HEK293T (cell line): ENCODE results near the gene DOCK3.

Experiments
- ARNT ChIP-seq: fragments of 450-650 bp; IDR thresholded peaks from 2 replicates; pipeline ENCODE4 v1.6.1; 2017; ENCODE audit warnings: mild to moderate bottlenecking
- CTBP1 ChIP-seq: fragments of 450-650 bp; IDR thresholded peaks from 2 replicates; pipeline ENCODE4 v1.6.1; 2016; ENCODE audit warnings: borderline replicate concordance
- ELF4 ChIP-seq: fragments of 450-650 bp; IDR thresholded peaks from 2 replicates; pipeline ENCODE4 v1.6.1; 2017; ENCODE audit warnings: antibody characterized with exemption
- FOXA1 ChIP-seq: fragments of 450-650 bp; IDR thresholded peaks from 2 replicates; pipeline ENCODE4 v1.6.1; 2016; ENCODE audit warnings: mild to moderate bottlenecking
- FOXM1 ChIP-seq: fragments of 450-650 bp; IDR thresholded peaks from 2 replicates; pipeline ENCODE4 v1.6.1; 2017; ENCODE audit warnings: mild to moderate bottlenecking, borderline replicate concordance
- HDGF ChIP-seq: fragments of 450-650 bp; IDR thresholded peaks from 2 replicates; pipeline ENCODE4 v1.6.1; 2017; ENCODE audit warnings: antibody characterized with exemption, borderline replicate concordance
- NFRKB ChIP-seq: fragments of 450-650 bp; IDR thresholded peaks from 2 replicates; pipeline ENCODE4 v1.6.1; 2016; ENCODE audit warnings: mild to moderate bottlenecking, moderate library complexity
- SP1 ChIP-seq: fragments of 450-650 bp; IDR thresholded peaks from 2 replicates; pipeline ENCODE4 v1.6.1; 2017
- SUZ12 ChIP-seq: fragments of 450-650 bp; IDR thresholded peaks from 2 replicates; pipeline ENCODE4 v1.6.1; 2016; ENCODE audit warnings: mild to moderate bottlenecking
- TARDBP ChIP-seq: fragments of 450-650 bp; IDR thresholded peaks from 2 replicates; pipeline ENCODE4 v1.6.1; 2016
- ZNF384 ChIP-seq: fragments of 450-650 bp; IDR thresholded peaks from 2 replicates; pipeline ENCODE4 v1.6.1; 2016

DNA sequence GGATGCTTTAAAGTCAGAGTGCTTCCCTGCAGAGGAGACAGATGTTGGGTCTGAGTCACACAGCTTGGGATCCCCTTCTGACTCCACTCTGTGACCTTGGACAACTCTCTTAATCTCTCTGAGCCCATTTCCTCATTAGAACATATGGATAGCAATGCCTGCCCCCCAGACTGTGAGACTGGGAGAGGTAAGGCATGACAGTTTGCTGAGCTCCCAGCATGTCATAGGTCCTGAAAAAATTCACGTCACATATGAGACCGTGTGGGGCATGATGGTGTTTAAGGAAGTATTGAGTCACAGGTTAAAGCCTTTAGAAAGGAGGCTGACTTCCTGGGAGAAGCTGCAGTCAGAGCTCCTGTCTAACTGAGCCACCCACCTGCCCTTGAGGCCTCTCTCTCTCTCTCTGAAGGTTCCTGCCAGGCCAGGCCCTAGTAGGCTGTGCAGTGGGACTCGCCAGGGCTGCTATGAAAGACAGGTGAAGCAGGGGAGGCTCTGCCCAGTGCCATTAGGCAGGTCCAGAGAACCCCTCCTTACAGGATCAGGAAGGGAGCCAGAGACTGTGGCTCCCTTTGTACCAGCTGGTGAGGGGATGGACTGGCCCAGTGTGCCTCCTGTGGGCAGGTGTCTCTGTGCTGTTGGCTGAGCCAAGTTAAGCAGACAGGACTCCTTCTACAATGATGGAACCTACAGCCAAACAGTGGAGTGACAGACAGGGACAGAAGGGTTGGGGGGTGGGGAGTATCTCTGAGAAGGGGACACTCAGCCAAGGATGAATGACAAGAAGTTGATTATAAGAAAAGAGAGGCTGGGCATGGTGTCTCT lies 19.5 kb upstream of the DOCK3 start:
- no peak for TF ChIP-seq TARDBP
- no peak for TF ChIP-seq FOXM1
- no peak for TF ChIP-seq ELF4
- TF ChIP-seq ZNF384 = no peak
- no peak for TF ChIP-seq FOXA1
- no peak for TF ChIP-seq CTBP1
- TF ChIP-seq NFRKB = no peak
- no peak for TF ChIP-seq HDGF
- TF ChIP-seq SUZ12 = no peak
- TF ChIP-seq ARNT = no peak
- no peak for TF ChIP-seq SP1
